GM23338 (cell line): Measurements from ENCODE around the gene UNC13D. TPM values are rescaled to one million over a fixed set of nuclear protein-coding genes. Genes with fewer than 3 reads are reported as not detected.
A peak's percentile ranks its signal among the peaks of the same experiment; 100 is the strongest.

Source experiments
- ATAC-seq: fragments of 200-7000 bp; cut with Tn5 transposase; 3 replicates; pipeline ENCODE4 v1.9.1; 2020
- DNase-seq: peaks from one replicate; pipeline ENCODE4 v3.0.0-alpha.2; 2015; ENCODE audit warnings: low spot score
- H2AFZ ChIP-seq: fragments of 200-600 bp; sonication (generic); 2 replicates; pipeline ENCODE4 v1.8.0; 2016; ENCODE audit warnings: antibody characterized with exemption, mild to moderate bottlenecking, moderate library complexity
- H3F3A ChIP-seq: fragments of 200-600 bp; sonication (generic); replicated peaks from 2 replicates; pipeline ENCODE4 v1.8.0; 2017; ENCODE audit warnings: antibody characterized with exemption, mixed run types, low read depth
- H3K27ac ChIP-seq: fragments of 200-600 bp; sonication (generic); 2 replicates; pipeline ENCODE4 v1.6.1; 2016; ENCODE audit warnings: low read depth
- H3K27me3 ChIP-seq: fragments of 200-600 bp; sonication (generic); 2 replicates; pipeline ENCODE4 v1.8.0; 2016; ENCODE audit warnings: mild to moderate bottlenecking, mixed run types, moderate library complexity; ENCODE audit not compliant: insufficient read depth
- H3K36me3 ChIP-seq: fragments of 200-600 bp; sonication (generic); 2 replicates; pipeline ENCODE4 v1.8.0; 2016; ENCODE audit warnings: mild to moderate bottlenecking; ENCODE audit not compliant: insufficient read depth
- H3K4me1 ChIP-seq: fragments of 200-600 bp; sonication (generic); 2 replicates; pipeline ENCODE4 v1.8.0; 2016; ENCODE audit warnings: mild to moderate bottlenecking, moderate library complexity; ENCODE audit not compliant: insufficient read depth
- H3K4me2 ChIP-seq: fragments of 200-600 bp; sonication (generic); 2 replicates; pipeline ENCODE4 v1.7.1; 2017; ENCODE audit warnings: mixed run types
- H3K4me3 ChIP-seq: fragments of 200-600 bp; sonication (generic); 2 replicates; pipeline ENCODE4 v1.6.1; 2016; ENCODE audit warnings: mixed run types
- H3K79me2 ChIP-seq: fragments of 200-600 bp; sonication (generic); replicated peaks from 2 replicates; pipeline ENCODE4 v1.8.0; 2017; ENCODE audit warnings: mild to moderate bottlenecking; ENCODE audit not compliant: insufficient read depth
- H3K9me2 ChIP-seq: fragments of 200-600 bp; sonication (generic); 2 replicates; pipeline ENCODE4 v1.8.0; 2017; ENCODE audit not compliant: insufficient read depth
- H4K20me1 ChIP-seq: fragments of 200-600 bp; sonication (generic); replicated peaks from 2 replicates; pipeline ENCODE4 v1.8.0; 2017; ENCODE audit warnings: mild to moderate bottlenecking; ENCODE audit not compliant: insufficient read depth
- H3K27ac Mint-ChIP-seq: 2 replicates; pipeline ENCODE4 v1.8.0; 2020; ENCODE audit warnings: inconsistent platforms, mild to moderate bottlenecking, moderate library complexity, mixed read lengths
- H3K27me3 Mint-ChIP-seq: 3 replicates; pipeline ENCODE4 v1.8.0; 2022; ENCODE audit warnings: low read depth, mild to moderate bottlenecking, moderate library complexity, mixed read lengths, inconsistent platforms; ENCODE audit not compliant: insufficient read depth, poor library complexity
- H3K36me3 Mint-ChIP-seq: 3 replicates; pipeline ENCODE4 v1.8.0; 2021; ENCODE audit warnings: low read depth, mild to moderate bottlenecking, inconsistent platforms, moderate library complexity, mixed read lengths
- H3K4me1 Mint-ChIP-seq: 3 replicates; pipeline ENCODE4 v1.8.0; 2020; ENCODE audit warnings: mild to moderate bottlenecking, inconsistent platforms, mixed read lengths
- H3K4me3 Mint-ChIP-seq: 3 replicates; pipeline ENCODE4 v1.8.0; 2021; ENCODE audit warnings: moderate library complexity, mild to moderate bottlenecking, inconsistent platforms, mixed read lengths
- H3K9me3 Mint-ChIP-seq: 3 replicates; pipeline ENCODE4 v1.8.0; 2020; ENCODE audit warnings: moderate library complexity, mild to moderate bottlenecking, inconsistent platforms, mixed read lengths
- CREB1 ChIP-seq: fragments of 250-450 bp; sonication (Bioruptor Pico); IDR thresholded peaks from 2 replicates; pipeline ENCODE4 v1.5.0; 2020; ENCODE audit warnings: low read depth, mild to moderate bottlenecking, moderate library complexity
- EZH2phosphoT487 ChIP-seq: fragments of 200-600 bp; sonication (generic); IDR thresholded peaks from one replicate; pipeline ENCODE4 v1.8.1; 2018; ENCODE audit warnings: antibody characterized with exemption; ENCODE audit not compliant: unreplicated experiment
- JUNB ChIP-seq: IDR thresholded peaks from one replicate; pipeline ENCODE4 v1.6.1; 2016; ENCODE audit warnings: antibody characterized with exemption; ENCODE audit not compliant: unreplicated experiment
- POLR2AphosphoS5 ChIP-seq: IDR thresholded peaks from 2 replicates; pipeline ENCODE4 v1.6.1; 2016; ENCODE audit warnings: antibody characterized with exemption, low read depth
- ZNF114 ChIP-seq: fragments of 250-450 bp; sonication (Bioruptor Pico); IDR thresholded peaks from 2 replicates; pipeline ENCODE4 v1.5.0; 2020; ENCODE audit warnings: mild to moderate bottlenecking, moderate library complexity
- ZNF331 ChIP-seq: fragments of 250-450 bp; sonication (Bioruptor Pico); IDR thresholded peaks from 2 replicates; pipeline ENCODE4 v1.5.0; 2020; ENCODE audit warnings: low read depth, mild to moderate bottlenecking, moderate library complexity
- polyA plus RNA-seq: library from polyadenylated mRNA; unstranded; fragments of >200 nt; fragmentation: Nextera tagmentation; extraction: Ambion mirVana; gene quantifications from 2 replicates; pipeline ENCODE4 v1.2.1, GENCODE V29; 2016
- total RNA-seq: library from RNA; depleted of rRNA; stranded (reverse); fragments of >200 nt; shearing (Covaris generic); gene quantifications from 2 replicates; pipeline ENCODE4 v1.2.3, GENCODE V29; 2014
- TF ChIP-seq, protein P1 (sequence below): fragments of 250-450 bp; sonication (Bioruptor Pico); IDR thresholded peaks from 2 replicates; pipeline ENCODE4 v1.5.0; 2020; ENCODE audit warnings: mild to moderate bottlenecking, moderate library complexity
- TF ChIP-seq, protein P2 (sequence below): IDR thresholded peaks from one replicate; pipeline ENCODE4 v1.6.1; 2018; ENCODE audit warnings: antibody characterized with exemption; ENCODE audit not compliant: unreplicated experiment
- TF ChIP-seq, protein P3 (sequence below): IDR thresholded peaks from 2 replicates; pipeline ENCODE4 v1.6.1; 2016; ENCODE audit warnings: antibody characterized with exemption

The UNC13D gene
- total and polyA plus RNA-seq, 2 experiments from 2014 or later: 5.9 to 10.8 TPM

DNA sequence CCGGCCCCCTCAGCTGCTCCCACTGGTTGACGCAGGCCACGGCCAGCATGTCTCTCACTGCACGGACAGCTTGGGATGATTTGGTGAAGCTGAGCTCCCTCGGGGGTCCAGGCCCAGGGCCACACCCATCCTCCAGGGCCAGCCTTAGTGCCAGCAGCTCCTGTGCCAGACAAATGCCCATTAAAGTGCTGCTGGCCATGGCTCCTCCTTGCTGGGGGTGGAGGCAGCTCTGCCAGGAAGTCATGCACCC, 31.7 kb upstream of the UNC13D start (continued):
- TF ChIP-seq, protein P1, sequence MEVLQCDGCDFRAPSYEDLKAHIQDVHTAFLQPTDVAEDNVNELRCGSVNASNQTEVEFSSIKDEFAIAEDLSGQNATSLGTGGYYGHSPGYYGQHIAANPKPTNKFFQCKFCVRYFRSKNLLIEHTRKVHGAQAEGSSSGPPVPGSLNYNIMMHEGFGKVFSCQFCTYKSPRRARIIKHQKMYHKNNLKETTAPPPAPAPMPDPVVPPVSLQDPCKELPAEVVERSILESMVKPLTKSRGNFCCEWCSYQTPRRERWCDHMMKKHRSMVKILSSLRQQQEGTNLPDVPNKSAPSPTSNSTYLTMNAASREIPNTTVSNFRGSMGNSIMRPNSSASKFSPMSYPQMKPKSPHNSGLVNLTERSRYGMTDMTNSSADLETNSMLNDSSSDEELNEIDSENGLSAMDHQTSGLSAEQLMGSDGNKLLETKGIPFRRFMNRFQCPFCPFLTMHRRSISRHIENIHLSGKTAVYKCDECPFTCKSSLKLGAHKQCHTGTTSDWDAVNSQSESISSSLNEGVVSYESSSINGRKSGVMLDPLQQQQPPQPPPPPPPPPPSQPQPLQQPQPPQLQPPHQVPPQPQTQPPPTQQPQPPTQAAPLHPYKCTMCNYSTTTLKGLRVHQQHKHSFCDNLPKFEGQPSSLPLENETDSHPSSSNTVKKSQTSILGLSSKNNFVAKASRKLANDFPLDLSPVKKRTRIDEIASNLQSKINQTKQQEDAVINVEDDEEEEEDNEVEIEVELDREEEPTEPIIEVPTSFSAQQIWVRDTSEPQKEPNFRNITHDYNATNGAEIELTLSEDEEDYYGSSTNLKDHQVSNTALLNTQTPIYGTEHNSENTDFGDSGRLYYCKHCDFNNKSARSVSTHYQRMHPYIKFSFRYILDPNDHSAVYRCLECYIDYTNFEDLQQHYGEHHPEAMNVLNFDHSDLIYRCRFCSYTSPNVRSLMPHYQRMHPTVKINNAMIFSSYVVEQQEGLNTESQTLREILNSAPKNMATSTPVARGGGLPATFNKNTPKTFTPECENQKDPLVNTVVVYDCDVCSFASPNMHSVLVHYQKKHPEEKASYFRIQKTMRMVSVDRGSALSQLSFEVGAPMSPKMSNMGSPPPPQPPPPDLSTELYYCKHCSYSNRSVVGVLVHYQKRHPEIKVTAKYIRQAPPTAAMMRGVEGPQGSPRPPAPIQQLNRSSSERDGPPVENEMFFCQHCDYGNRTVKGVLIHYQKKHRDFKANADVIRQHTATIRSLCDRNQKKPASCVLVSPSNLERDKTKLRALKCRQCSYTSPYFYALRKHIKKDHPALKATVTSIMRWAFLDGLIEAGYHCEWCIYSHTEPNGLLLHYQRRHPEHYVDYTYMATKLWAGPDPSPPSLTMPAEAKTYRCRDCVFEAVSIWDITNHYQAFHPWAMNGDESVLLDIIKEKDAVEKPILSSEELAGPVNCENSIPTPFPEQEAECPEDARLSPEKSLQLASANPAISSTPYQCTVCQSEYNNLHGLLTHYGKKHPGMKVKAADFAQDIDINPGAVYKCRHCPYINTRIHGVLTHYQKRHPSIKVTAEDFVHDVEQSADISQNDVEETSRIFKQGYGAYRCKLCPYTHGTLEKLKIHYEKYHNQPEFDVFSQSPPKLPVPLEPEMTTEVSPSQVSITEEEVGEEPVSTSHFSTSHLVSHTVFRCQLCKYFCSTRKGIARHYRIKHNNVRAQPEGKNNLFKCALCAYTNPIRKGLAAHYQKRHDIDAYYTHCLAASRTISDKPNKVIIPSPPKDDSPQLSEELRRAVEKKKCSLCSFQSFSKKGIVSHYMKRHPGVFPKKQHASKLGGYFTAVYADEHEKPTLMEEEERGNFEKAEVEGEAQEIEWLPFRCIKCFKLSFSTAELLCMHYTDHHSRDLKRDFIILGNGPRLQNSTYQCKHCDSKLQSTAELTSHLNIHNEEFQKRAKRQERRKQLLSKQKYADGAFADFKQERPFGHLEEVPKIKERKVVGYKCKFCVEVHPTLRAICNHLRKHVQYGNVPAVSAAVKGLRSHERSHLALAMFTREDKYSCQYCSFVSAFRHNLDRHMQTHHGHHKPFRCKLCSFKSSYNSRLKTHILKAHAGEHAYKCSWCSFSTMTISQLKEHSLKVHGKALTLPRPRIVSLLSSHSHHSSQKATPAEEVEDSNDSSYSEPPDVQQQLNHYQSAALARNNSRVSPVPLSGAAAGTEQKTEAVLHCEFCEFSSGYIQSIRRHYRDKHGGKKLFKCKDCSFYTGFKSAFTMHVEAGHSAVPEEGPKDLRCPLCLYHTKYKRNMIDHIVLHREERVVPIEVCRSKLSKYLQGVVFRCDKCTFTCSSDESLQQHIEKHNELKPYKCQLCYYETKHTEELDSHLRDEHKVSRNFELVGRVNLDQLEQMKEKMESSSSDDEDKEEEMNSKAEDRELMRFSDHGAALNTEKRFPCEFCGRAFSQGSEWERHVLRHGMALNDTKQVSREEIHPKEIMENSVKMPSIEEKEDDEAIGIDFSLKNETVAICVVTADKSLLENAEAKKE: no peak
- TF ChIP-seq ZNF331 (CRISPR knock-in tag) (no peak), EZH2phosphoT487 (no peak), JUNB (no peak)
- TF ChIP-seq, protein P2, sequence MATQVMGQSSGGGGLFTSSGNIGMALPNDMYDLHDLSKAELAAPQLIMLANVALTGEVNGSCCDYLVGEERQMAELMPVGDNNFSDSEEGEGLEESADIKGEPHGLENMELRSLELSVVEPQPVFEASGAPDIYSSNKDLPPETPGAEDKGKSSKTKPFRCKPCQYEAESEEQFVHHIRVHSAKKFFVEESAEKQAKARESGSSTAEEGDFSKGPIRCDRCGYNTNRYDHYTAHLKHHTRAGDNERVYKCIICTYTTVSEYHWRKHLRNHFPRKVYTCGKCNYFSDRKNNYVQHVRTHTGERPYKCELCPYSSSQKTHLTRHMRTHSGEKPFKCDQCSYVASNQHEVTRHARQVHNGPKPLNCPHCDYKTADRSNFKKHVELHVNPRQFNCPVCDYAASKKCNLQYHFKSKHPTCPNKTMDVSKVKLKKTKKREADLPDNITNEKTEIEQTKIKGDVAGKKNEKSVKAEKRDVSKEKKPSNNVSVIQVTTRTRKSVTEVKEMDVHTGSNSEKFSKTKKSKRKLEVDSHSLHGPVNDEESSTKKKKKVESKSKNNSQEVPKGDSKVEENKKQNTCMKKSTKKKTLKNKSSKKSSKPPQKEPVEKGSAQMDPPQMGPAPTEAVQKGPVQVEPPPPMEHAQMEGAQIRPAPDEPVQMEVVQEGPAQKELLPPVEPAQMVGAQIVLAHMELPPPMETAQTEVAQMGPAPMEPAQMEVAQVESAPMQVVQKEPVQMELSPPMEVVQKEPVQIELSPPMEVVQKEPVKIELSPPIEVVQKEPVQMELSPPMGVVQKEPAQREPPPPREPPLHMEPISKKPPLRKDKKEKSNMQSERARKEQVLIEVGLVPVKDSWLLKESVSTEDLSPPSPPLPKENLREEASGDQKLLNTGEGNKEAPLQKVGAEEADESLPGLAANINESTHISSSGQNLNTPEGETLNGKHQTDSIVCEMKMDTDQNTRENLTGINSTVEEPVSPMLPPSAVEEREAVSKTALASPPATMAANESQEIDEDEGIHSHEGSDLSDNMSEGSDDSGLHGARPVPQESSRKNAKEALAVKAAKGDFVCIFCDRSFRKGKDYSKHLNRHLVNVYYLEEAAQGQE: no peak

DNA sequence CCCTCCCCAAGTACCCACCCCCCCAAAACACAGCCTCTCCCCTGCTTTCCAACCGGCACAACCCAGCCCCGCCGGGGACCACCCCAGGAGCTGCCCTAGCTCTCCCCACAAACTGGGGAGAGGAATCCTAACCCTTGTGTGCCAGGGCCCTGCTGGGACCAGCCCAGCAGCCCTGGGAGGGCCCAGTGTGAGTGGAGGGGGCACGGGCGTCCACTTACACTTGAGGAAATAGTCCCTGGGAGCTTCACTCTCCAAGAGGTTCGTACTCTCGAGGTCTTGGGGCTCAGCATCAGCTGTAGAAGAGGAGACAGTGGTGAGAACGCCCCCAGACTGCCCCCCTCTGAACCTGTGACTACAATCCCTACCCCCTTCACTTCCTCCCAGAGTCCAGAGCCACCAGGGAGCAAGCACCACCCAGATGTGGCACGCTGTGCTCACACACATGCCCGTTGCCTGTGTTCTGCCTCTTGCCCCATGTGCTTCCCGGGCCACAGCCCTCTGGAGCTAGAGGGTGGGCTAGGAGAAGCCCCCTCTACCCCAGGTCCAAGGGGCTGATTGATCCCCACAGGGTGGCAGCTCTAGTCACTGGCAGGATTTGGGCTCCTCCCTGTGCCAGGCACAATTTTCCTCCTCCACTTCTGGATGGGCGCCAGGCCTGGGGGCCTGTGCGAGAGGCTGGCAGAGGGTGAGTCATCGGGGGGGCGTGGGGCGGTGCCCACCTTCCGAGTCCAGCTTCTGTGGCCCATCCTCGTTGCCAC, 31.2 kb upstream of the UNC13D start:
- Histone ChIP-seq H3K27ac (no peak overlapping the region), H2AFZ (no peak overlapping the region), H3K4me2 (peak overlapping the region; percentile 97; the same call in 1 of the 2 replicates), H3K79me2 (no peaks in the 10 kb centered on the region), H3K4me1 (peaks cover 16% of the 10 kb centered on the region; the same call in 1 of the 2 replicates), H3F3A (peaks cover 29% of the 10 kb centered on the region), H3K36me3 (no peaks in the 10 kb centered on the region), H3K4me3 (no peak overlapping the region), H3K9me2 (no peaks in the 10 kb centered on the region), H3K27me3 (peaks cover 37% of the 10 kb centered on the region), H4K20me1 (no peaks in the 10 kb centered on the region)
- Mint-ChIP-seq H3K27me3 (peaks cover 39% of the 10 kb centered on the region), H3K4me3 (no peak overlapping the region), H3K36me3 (no peaks in the 10 kb centered on the region; the same call in 2 of the 3 replicates), H3K4me1 (peaks cover 22% of the 10 kb centered on the region), H3K9me3 (no peaks in the 10 kb centered on the region), H3K27ac (no peak overlapping the region)
- DNase-seq (no peak), ATAC-seq (no peak)
- TF ChIP-seq ZNF331 (CRISPR knock-in tag) (no peak), CREB1 (no peak), JUNB (no peak), ZNF114 (CRISPR knock-in tag) (no peak), POLR2AphosphoS5 (no peak)
- TF ChIP-seq, protein P2: no peak
- TF ChIP-seq, protein P3, sequence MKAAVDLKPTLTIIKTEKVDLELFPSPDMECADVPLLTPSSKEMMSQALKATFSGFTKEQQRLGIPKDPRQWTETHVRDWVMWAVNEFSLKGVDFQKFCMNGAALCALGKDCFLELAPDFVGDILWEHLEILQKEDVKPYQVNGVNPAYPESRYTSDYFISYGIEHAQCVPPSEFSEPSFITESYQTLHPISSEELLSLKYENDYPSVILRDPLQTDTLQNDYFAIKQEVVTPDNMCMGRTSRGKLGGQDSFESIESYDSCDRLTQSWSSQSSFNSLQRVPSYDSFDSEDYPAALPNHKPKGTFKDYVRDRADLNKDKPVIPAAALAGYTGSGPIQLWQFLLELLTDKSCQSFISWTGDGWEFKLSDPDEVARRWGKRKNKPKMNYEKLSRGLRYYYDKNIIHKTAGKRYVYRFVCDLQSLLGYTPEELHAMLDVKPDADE: no peak
